Measurements from ENCODE around the gene KLF15.
"Not testable (repeated sequence)": the region's sequence is repeated elsewhere in the genome, so short reads cannot be mapped to it uniquely, and the experiment has no call there.

KLF15 gene

DNA sequence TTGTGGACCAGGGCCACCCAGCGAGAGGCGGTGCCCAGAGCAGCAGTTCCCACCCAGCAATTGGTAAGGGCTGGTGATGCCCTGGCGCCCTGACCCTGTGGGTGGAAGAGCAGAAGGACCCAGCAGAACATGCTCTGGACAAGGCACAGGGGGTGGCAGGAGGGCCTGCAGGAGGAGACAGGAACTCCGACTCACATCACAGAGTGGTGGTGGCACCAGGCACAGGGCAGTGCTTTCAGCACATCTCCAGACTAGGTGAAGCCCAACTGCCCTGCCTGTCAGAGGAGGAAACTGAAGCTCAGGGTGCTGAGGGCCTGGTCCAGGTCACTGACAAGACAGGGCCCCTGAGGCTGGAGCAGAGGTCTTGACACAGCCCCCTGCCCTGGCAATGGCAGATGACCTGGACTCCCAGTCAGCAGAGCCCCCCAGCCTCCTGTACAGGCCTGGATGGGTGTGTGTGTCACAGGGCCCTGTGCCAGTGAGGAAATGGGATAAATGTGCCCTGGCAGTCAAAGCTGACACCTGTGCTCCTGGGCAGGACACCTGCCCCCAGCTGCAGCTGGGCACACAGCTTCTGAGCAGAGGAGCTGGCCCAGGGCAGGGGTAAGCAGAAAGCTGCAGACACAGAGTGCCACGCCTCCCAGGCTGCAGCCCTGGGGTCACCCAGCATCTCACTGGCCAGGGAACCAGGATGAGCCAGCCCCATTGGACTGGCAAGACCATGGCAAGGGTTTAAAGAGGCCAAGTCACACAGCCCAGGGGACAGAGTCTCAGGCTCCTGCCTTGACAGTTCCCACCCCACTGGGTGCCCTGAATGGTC is 11.4 kb downstream of the KLF15 start:
- DNase-seq, result no peak

- DNase-seq, result no peak
Observed at GRCh38 chr3:126345231-126345630, 12.0 kb downstream of the KLF15 start.

- DNase-seq, result no peak
Observed at GRCh38 chr3:126344380-126345041, 12.7 kb downstream of the KLF15 start.

DNA sequence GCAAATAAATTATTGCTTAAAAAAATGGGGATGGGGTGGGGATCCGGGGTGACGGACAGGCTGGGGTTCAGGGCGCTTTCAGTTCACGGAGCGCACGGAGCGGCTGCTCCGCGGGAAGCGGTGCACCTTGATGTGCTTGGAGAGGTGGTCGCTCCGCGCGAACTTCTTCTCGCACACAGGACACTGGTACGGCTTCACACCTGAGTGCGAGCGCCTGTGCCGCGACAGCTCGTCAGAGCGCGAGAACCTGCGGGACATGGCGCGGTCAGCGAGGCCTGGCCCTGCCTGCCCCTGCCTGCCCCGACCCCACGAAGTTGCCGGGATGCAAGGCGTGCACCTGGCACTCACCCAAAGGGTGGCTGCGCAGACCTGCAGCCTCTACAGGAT is 13.6 kb downstream of the KLF15 start:
- DNase-seq, result no peak

- DNase-seq, result no peak
Observed at GRCh38 chr3:126342991-126343648, 14.1 kb downstream of the KLF15 start.

- DNase-seq, result no peak
Observed at GRCh38 chr3:126342211-126342610, 15.0 kb downstream of the KLF15 start.

DNA sequence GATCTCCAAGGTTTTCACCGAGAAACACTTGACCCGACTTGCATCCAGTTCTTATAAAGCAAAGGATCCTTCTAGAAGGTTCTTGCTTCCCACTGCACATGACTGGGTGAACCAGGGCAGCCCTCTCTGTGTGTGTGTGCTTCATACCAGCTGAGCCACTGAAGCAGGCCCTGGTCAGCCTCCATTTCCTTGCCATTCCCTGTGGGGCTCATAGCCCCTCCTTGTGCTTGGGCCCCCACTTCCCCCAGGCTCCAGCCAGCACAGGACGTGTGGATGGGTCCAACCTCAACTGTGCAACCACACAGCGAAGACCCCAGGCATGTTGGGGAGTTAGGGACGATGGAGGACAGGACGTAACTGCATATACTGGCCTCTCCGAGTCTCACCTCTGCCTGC is 15.5 kb downstream of the KLF15 start:
- DNase-seq, result no peak

DNA sequence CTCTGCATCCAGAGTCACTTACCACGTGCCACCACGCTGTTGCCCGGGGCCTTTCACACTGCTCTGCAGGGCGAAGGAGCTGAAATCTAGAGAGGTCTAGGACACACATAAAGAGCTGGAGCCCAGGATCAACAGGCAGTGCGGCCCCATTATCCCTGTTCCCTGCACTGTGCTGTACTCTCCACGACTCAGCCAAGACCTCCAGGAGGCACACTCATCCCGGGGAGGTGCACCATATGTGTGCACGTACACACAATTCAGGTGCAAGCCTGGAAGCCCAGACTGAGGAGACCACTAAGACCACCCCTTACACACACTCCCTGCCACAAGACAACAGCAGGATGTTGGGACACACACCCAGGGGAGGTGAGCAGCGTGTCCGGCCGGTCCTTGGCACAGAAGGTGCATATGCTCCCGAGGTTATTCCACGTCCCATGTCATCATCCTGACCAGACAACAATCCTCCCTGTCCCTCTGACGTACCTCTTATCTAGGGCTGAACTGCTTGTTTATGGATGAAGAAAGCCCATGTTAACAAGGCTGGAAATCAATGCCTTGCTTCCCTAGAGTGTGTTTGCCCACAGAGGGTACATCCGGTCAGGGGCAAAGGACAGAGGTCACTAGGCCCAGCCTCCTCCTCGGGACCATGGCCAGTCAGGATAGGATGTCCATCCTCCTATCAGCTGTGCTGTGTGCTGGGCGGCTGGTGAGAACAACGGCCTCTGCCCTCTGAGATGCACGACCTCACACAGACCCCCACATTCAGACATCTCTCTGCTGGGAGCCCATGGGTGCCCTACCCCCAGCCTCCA is 16.1 kb downstream of the KLF15 start:
- no peak for DNase-seq

DNA sequence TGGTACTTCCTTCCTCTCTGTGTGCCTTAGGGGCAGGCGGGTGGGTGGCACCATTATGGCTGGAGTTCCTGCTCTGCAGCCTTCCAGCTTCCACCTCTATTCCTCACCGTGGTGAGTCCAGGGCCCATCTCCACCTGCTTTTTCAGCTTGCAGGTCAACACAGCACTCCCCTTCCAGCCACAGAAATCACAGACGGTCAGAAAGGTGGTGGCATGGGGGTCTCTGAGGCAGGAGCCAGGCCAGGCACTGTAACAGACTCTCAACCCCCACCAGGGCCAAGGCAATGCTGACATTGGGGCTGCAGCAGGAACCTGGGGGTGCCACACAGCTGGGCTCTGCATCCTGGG is 16.6 kb downstream of the KLF15 start:
- no peak for DNase-seq

- DNase-seq, result no peak
Observed at GRCh38 chr3:126340081-126340511, 17.1 kb downstream of the KLF15 start.

DNA sequence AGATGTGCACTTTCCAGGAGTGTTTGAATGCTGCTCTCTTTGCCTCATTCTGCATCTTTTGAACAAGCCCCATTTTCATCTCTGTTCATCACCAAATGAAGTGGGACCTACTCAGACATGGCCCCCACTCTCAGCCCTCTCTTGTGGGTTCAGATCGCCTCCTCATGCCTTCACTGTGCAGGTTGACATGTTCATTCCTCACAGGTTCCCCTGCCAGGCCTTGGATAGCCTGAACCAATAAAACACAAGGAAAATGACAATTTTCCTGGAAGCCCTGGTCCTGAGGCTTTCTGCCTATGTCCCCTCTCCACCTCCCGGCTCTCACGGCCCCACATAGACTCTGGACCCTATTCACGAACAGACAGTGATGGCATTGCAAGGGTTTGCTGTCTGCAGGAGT is 17.7 kb downstream of the KLF15 start:
- DNase-seq, result no peak

DNA sequence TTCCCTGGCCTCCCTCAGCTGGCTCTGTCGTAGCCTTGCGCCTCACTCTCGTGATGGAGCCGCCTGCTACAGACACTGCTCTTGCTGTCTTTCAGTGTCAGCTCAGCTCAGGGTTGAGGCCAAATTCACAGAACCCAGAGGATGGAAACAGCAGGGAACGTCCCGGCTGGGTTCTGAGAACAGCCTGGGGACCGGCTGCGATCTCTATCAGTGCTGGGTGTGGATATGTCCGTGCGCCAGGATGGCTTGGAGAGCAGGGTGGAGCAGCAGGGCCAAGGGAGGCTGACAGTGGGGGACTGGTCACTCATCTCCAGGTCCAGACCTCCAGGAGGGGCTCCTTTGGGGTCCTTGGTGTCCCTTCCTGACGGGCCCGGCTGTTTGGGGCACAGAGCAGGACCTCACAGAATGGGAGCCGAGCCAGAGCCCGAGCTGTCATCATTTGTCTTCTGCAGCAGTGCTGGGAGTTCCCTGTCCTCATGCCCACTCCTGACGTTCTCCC is 18.4 kb downstream of the KLF15 start:
- no peak for DNase-seq

DNA sequence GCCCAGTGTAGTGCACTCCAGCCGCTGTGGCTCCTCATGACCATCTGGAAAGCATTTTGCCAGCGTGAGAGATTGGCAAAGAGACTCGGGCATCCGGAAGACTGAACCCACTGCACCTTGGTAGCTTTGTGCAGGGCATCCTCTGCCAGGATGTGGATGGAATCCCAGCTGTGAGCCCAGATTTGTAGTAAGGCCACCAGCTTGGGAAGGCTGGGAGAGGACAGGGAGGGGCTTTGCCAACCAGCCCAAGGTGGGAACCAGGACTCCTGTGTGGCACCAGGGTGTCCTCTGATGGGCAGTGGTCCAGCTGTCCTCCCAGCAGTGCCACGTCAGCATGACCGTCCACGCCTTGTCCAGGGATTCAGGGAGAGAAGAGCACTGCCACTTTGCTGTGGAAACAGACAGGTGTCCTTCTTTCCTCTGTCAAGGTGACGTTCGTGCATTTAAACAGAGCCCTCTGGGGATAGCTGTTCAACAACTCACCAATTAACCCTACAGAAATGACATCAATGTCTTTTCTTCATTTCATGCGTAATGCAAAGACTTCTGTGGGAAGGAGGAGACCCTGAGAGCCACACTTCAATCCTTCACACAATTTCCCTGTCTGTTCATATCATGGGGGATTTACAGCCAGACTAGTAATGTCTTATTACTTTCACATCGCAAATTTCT is 19.1 kb downstream of the KLF15 start:
- no peak for DNase-seq

DNA sequence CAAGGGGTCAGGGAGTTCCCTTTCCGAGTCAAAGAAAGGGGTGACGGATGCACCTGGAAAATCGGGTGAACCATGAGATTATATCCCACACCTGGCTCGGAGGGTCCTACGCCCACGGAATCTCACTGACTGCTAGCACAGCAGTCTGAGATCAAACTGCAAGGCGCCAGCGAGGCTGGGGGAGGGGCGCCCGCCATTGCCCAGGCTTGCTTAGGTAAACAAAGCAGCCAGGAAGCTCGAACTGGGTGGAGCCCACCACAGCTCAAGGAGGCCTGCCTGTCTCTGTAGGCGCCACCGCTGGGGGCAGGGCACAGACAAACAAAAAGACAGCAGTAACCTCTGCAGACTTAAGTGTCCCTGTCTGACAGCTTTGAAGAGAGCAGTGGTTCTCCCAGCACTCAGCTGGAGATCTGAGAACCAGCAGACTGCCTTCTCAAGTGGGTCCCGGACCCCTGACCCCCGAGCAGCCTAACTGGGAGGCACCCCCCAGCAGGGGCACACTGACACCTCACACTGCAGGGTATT is 25.3 kb downstream of the KLF15 start:
- DNase-seq, result not testable (repeated sequence)

GRCh38 chr3:126329927-126330725 is 27.1 kb downstream of the KLF15 start:
- no peak for DNase-seq

GRCh38 chr3:126326629-126327028 is 30.6 kb downstream of the KLF15 start:
- no peak for DNase-seq

GRCh38 chr3:126322181-126322967 is 34.8 kb downstream of the KLF15 start:
- DNase-seq, result no peak

DNA sequence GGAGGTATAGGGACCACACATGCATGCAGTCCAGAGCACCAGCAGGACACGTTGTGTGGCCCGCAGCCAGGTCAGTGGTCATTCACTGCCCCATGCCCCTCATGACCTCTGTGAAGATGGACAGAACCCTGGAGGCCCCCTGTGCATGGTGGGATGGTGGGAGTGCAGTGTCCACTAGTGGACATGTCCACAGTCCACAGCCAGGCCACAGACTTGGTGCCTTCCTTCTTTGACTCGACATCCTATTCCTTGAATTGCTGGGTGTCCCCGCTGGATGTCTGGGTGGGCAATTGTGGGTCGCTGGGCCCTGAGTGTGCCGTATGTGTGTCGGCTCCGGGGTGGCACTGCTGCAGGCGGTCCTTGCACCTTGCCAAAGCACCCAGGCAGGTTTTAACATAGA is 35.7 kb downstream of the KLF15 start:
- no peak for DNase-seq

DNA sequence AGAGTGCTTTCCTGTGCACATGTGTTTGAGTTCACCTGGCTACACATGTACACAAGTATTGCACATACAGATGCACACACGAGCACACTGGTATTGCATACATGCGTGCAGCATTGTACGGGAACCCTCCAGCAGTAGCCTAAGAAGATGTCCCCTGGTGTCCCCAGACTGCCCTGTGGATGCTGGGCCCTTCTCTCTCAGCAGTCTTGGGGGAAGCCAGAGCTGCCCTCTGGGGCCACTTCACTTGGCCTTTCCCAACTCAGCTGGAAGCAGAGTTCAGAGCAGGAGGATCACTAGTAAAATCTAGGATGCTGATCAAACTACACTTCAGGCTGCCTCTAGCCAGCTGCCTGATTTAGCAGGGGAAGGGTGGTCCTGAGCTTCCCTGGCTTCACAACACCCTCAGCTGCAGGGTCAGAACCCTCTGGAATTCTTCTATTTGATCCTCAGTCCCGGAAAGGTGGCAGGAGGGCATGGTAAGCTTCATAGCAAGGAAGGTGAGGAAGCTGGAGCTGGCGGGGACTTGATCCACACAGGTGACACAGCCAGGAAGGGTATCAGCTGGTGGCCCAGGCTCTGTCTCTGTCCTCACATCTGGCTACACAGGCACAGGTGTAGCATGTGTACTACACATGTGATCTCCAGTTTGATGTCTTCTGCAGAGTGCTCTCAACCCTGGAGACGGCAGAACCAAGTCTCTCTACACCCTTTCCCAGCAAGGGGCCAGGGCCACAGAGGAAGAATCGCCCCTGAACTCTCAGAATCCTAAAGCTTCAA is 36.5 kb downstream of the KLF15 start:
- no peak for DNase-seq
